Measurements from ENCODE around the gene RIT2. TPM values are rescaled to one million over a fixed set of nuclear protein-coding genes. Genes with fewer than 3 reads are reported as not detected.

RIT2 gene
- polyA plus RNA-seq, 1 of the 3 experiments (the other 2 are of a cell fraction), result not detected

GRCh38 chr18:43155842-43156241, 40.4 kb upstream of the RIT2 start:
- H3K4me3 ChIP-seq (ENCODE audit: low read depth in 2 of 2, low read length in 1 of 2), result no peak overlapping the region
- H3K9ac ChIP-seq, result no peak overlapping the region
- H2AFZ ChIP-seq (ENCODE audit: low read depth), result no peak overlapping the region
- no peak for DNase-seq
- H3K9me3 ChIP-seq, result no peaks in the 10 kb centered on the region
- WGBS (ENCODE audit: low lambda C conversion rate), result 65% methylated on average over 3 of the region's 3 CpGs
- POLR2A ChIA-PET, result no interaction called here
- peaks cover 14% of the 10 kb centered on the region for H3F3A ChIP-seq (replicated peaks; ENCODE audit: insufficient read depth)
- no peak overlapping the region for H3K27ac ChIP-seq (ENCODE audit: low read depth in 2 of 2, low read length in 1 of 2)
- no peaks in the 10 kb centered on the region for H3K27me3 ChIP-seq (ENCODE audit: insufficient read depth)
- CTCF ChIA-PET, result no interaction called here
- TF ChIP-seq MXI1 (IDR thresholded peaks at IDR 0.05; ENCODE audit: low read depth, low read length), result no peak
- TF ChIP-seq RAD21 (IDR thresholded peaks at IDR 0.05; ENCODE audit: low read length), result no peak
- no peak for TF ChIP-seq FOXM1 (IDR thresholded peaks at IDR 0.05; ENCODE audit: low read depth)
- TF ChIP-seq RFX5 (IDR thresholded peaks at IDR 0.05; ENCODE audit: low read length), result no peak
- TF ChIP-seq EP300 (IDR thresholded peaks at IDR 0.05; ENCODE audit: borderline replicate concordance in 1 of 2, low read depth in 1 of 2, low read length in 1 of 2), result no peak
- no peak for TF ChIP-seq TCF12 (IDR thresholded peaks at IDR 0.05)
- TF ChIP-seq USF2 (IDR thresholded peaks at IDR 0.05; ENCODE audit: borderline replicate concordance, low read depth, low read length), result no peak
- no peak for TF ChIP-seq RCOR1 (IDR thresholded peaks at IDR 0.05; ENCODE audit: low read length)
- TF ChIP-seq YY1 (IDR thresholded peaks at IDR 0.05; ENCODE audit: low read depth), result no peak
- no peak for TF ChIP-seq CTCF (IDR thresholded peaks at IDR 0.05)
- TF ChIP-seq JUND (IDR thresholded peaks at IDR 0.05), result no peak
- TF ChIP-seq FOXJ3 (CRISPR knock-in tag; IDR thresholded peaks at IDR 0.05), result no peak
- no peak for TF ChIP-seq SIN3A (IDR thresholded peaks at IDR 0.05; ENCODE audit: borderline replicate concordance, low read depth, low read length)
- no peaks in the 10 kb centered on the region for H3K79me2 ChIP-seq (ENCODE audit: insufficient read depth)
- H3K9me2 ChIP-seq, result no peaks in the 10 kb centered on the region
- H4K20me1 ChIP-seq (ENCODE audit: insufficient read depth), result no peaks in the 10 kb centered on the region
- peaks cover 0 to 8% of the 10 kb centered on the region in 2 experiments; a peak in 2 of 4 replicates for H3K4me1 ChIP-seq (ENCODE audit: control insufficient read depth in 1 of 2, insufficient read depth in 2 of 2, low read depth in 1 of 2, low read length in 1 of 2)
- no peaks in the 10 kb centered on the region for H3K36me3 ChIP-seq (replicated peaks in 1 of 2; ENCODE audit: control insufficient read depth in 1 of 2, insufficient read depth in 2 of 2, low read length in 1 of 2)
- H3K4me2 ChIP-seq, result no peak overlapping the region

- H4K20me1 ChIP-seq (ENCODE audit: insufficient read depth), result no peaks in the 10 kb centered on the region
- WGBS (ENCODE audit: low lambda C conversion rate), result 67% methylated on average over 2 of the region's 2 CpGs
- no peak overlapping the region for H3K4me3 ChIP-seq (ENCODE audit: low read depth in 2 of 2, low read length in 1 of 2)
- no peaks in the 10 kb centered on the region for H3K79me2 ChIP-seq (ENCODE audit: insufficient read depth)
- CTCF ChIA-PET, result no interaction called here
- TF ChIP-seq USF1 (IDR thresholded peaks at IDR 0.05; ENCODE audit: borderline replicate concordance, low read depth) (no peak), RXRA (IDR thresholded peaks at IDR 0.05; ENCODE audit: borderline replicate concordance, low read depth) (no peak), TEAD4 (IDR thresholded peaks at IDR 0.05; ENCODE audit: borderline replicate concordance, insufficient read depth) (no peak)
- no peak for DNase-seq
- H3K4me2 ChIP-seq, result no peak overlapping the region
- H3K27ac ChIP-seq (ENCODE audit: low read depth in 2 of 2, low read length in 1 of 2), result no peak overlapping the region
- H3K9me2 ChIP-seq, result no peaks in the 10 kb centered on the region
- POLR2A ChIA-PET, result no interaction called here
- no peaks in the 10 kb centered on the region for H3K36me3 ChIP-seq (replicated peaks in 1 of 2; ENCODE audit: control insufficient read depth in 1 of 2, insufficient read depth in 2 of 2, low read length in 1 of 2)
- no peak overlapping the region for H3K9ac ChIP-seq
- no peaks in the 10 kb centered on the region for H3F3A ChIP-seq (replicated peaks; ENCODE audit: insufficient read depth)
- no peaks in the 10 kb centered on the region for H3K27me3 ChIP-seq (ENCODE audit: insufficient read depth)
- H2AFZ ChIP-seq (ENCODE audit: low read depth), result no peak overlapping the region
- no peaks in the 10 kb centered on the region for H3K9me3 ChIP-seq
- no peaks in the 10 kb centered on the region for H3K4me1 ChIP-seq (ENCODE audit: control insufficient read depth in 1 of 2, insufficient read depth in 2 of 2, low read depth in 1 of 2, low read length in 1 of 2)
Measured at GRCh38 chr18:43148231-43148630, 32.7 kb upstream of the RIT2 start.
